Osteoblast (primary cell): ENCODE results near the gene RGMA. TPM values are rescaled to one million over a fixed set of nuclear protein-coding genes. Genes with fewer than 3 reads are reported as not detected.

Source experiments
- DNase-seq: peaks from one replicate; pipeline ENCODE4 v3.0.0; 2011; ENCODE audit warnings: low spot score, mixed read lengths; ENCODE audit not compliant: insufficient read length; ENCODE audit errors: missing footprints
- H2AFZ ChIP-seq: 2 replicates; pipeline ENCODE4 v1.6.0; 2011; ENCODE audit warnings: mild to moderate bottlenecking, low read length
- H3K27ac ChIP-seq: 2 replicates; pipeline ENCODE4 v1.5.1; 2011; ENCODE audit warnings: mild to moderate bottlenecking, low read depth, low read length, moderate library complexity
- H3K27me3 ChIP-seq: 2 replicates; pipeline ENCODE4 v1.6.0; 2012; ENCODE audit warnings: mild to moderate bottlenecking, control low read depth, inconsistent platforms, low read length, moderate library complexity; ENCODE audit not compliant: insufficient read depth
- H3K36me3 ChIP-seq: 2 replicates; pipeline ENCODE4 v1.5.1; 2011; ENCODE audit warnings: mild to moderate bottlenecking, low read length, control low read depth, moderate library complexity; ENCODE audit not compliant: insufficient read depth
- H3K4me1 ChIP-seq: 2 replicates; pipeline ENCODE4 v1.5.1; 2011; ENCODE audit warnings: mild to moderate bottlenecking, low read length, control low read depth, moderate library complexity; ENCODE audit not compliant: insufficient read depth
- H3K4me2 ChIP-seq: 2 replicates; pipeline ENCODE4 v1.6.0; 2011; ENCODE audit warnings: mild to moderate bottlenecking, low read length; ENCODE audit not compliant: insufficient read depth
- H3K4me3 ChIP-seq: fragments of 200-600 bp; sonication (generic); 3 replicates; pipeline ENCODE4 v1.5.1; 2012; ENCODE audit warnings: mild to moderate bottlenecking, low read length, inconsistent platforms; ENCODE audit not compliant: insufficient read depth
- H3K79me2 ChIP-seq: 2 replicates; pipeline ENCODE4 v1.6.0; 2012; ENCODE audit warnings: mild to moderate bottlenecking, low read length, control low read depth, inconsistent platforms; ENCODE audit not compliant: insufficient read depth
- H3K9me3 ChIP-seq: 2 replicates; pipeline ENCODE4 v1.5.1; 2011; ENCODE audit warnings: low read depth, low read length, control low read depth
- H4K20me1 ChIP-seq: 2 replicates; pipeline ENCODE4 v1.6.0; 2012; ENCODE audit warnings: mild to moderate bottlenecking, low read length, control low read depth; ENCODE audit not compliant: insufficient read depth
- CTCF ChIP-seq: IDR thresholded peaks from 2 replicates; pipeline ENCODE4 v1.5.1; 2011; ENCODE audit warnings: mild to moderate bottlenecking, low read depth, low read length, moderate library complexity; ENCODE audit errors: extremely low read depth
- total RNA-seq: library from RNA; depleted of rRNA; stranded (reverse); fragments of >200 nt; gene quantifications from 2 replicates; pipeline ENCODE4 v1.2.3, GENCODE V29; 2012

Gene RGMA
- total RNA-seq, 1 donor = 2.5 TPM

GRCh38 chr15:92990031-92990430, 99.0 kb downstream of the RGMA start:
- no peaks in the 10 kb centered on the region for H3K4me1 ChIP-seq
- TF ChIP-seq CTCF = no peak
- no peak overlapping the region for H3K4me2 ChIP-seq
- H2AFZ ChIP-seq = no peak overlapping the region
- H3K4me3 ChIP-seq = no peak overlapping the region
- H4K20me1 ChIP-seq = peaks cover 30% of the 10 kb centered on the region
- no peak overlapping the region for H3K27ac ChIP-seq
- H3K9me3 ChIP-seq = no peaks in the 10 kb centered on the region
- H3K79me2 ChIP-seq = peaks cover 69% of the 10 kb centered on the region
- no peak for DNase-seq
- no peaks in the 10 kb centered on the region for H3K27me3 ChIP-seq
- H3K36me3 ChIP-seq = peaks cover 83% of the 10 kb centered on the region

- Histone ChIP-seq H3K9me3 (no peaks in the 10 kb centered on the region), H3K4me2 (no peak overlapping the region), H3K79me2 (peaks cover 69% of the 10 kb centered on the region), H3K27ac (no peak overlapping the region), H3K36me3 (peaks cover 83% of the 10 kb centered on the region), H3K4me3 (no peak overlapping the region), H3K27me3 (no peaks in the 10 kb centered on the region), H2AFZ (no peak overlapping the region), H3K4me1 (no peaks in the 10 kb centered on the region), H4K20me1 (peaks cover 27% of the 10 kb centered on the region)
- DNase-seq = no peak
- no peak for TF ChIP-seq CTCF
These were observed 99.5 kb downstream of the RGMA start for GRCh38 chr15:92989470-92989869.

Other genes starting within 250 kb of the RGMA start
- 94.0 and 98.8 TPM in 2 replicates for gene CHD2, start 188.9 kb downstream of the RGMA start, total RNA-seq